ENCODE measurements around the gene ARNT2.
A peak's percentile ranks its signal among the peaks of the same experiment; 100 is the strongest.
"Not testable (repeated sequence)": the region's sequence is repeated elsewhere in the genome, so short reads cannot be mapped to it uniquely, and the experiment has no call there.

The ARNT2 gene

GRCh38 chr15:80509800-80510199 is 105.6 kb downstream of the ARNT2 start:
- peaks cover 10% of the 10 kb centered on the region for H3K9me3 ChIP-seq (ENCODE audit: control insufficient read depth, low read length)
- DNase-seq, result no peak
- no peak overlapping the region for H3K14ac ChIP-seq (ENCODE audit: low read length in 2 of 2)
- H3K18ac ChIP-seq (ENCODE audit: low read depth in 1 of 2, low read length in 2 of 2), result no peak overlapping the region
- H3K27me3 ChIP-seq (ENCODE audit: control insufficient read depth in 1 of 2, insufficient read depth in 1 of 2, low read length in 2 of 2), result no peaks in the 10 kb centered on the region
- H3K9ac ChIP-seq (ENCODE audit: low read length), result no peak overlapping the region
- no peak overlapping the region for H3K27ac ChIP-seq (ENCODE audit: low read length, poor library complexity, severe bottlenecking)
- no peak overlapping the region for H4K91ac ChIP-seq (ENCODE audit: low read length)
- no peak overlapping the region for H2BK5ac ChIP-seq (ENCODE audit: low read depth, low read length, poor library complexity, severe bottlenecking)
- no peak overlapping the region for H2BK12ac ChIP-seq (ENCODE audit: low read length in 2 of 2)
- H2AFZ ChIP-seq (ENCODE audit: low read depth, low read length), result no peak overlapping the region
- no peak overlapping the region for H2BK120ac ChIP-seq (ENCODE audit: low read depth, low read length)
- no peaks in the 10 kb centered on the region for H3K79me1 ChIP-seq (replicated peaks; ENCODE audit: low read length, poor library complexity, severe bottlenecking)
- 93% methylated on average over 5 of the region's 5 CpGs for WGBS
- no peak overlapping the region for H2BK15ac ChIP-seq (ENCODE audit: low read depth, poor library complexity, severe bottlenecking)
- peaks cover 5% of the 10 kb centered on the region for H3K4me1 ChIP-seq (ENCODE audit: control insufficient read depth, insufficient read depth, low read depth, low read length)
- no peak overlapping the region for H2AK5ac ChIP-seq (ENCODE audit: low read length, severe bottlenecking)
- H3K4ac ChIP-seq (ENCODE audit: low read depth in 1 of 2, low read length in 2 of 2), result no peak overlapping the region
- no peak overlapping the region for H3K4me2 ChIP-seq (ENCODE audit: low read length, poor library complexity, severe bottlenecking)
- no peak overlapping the region for H3K23ac ChIP-seq (ENCODE audit: low read length in 2 of 2)
- H3K4me3 ChIP-seq (ENCODE audit: insufficient read depth in 1 of 2, low read depth in 1 of 2, low read length in 2 of 2), result no peak overlapping the region
- peaks cover 0 to 11% of the 10 kb centered on the region in 2 experiments for H3K36me3 ChIP-seq (ENCODE audit: control insufficient read depth in 1 of 2, insufficient read depth in 2 of 2, low read depth in 1 of 2, low read length in 2 of 2)
- no peak overlapping the region for H4K8ac ChIP-seq (ENCODE audit: low read length)

DNA sequence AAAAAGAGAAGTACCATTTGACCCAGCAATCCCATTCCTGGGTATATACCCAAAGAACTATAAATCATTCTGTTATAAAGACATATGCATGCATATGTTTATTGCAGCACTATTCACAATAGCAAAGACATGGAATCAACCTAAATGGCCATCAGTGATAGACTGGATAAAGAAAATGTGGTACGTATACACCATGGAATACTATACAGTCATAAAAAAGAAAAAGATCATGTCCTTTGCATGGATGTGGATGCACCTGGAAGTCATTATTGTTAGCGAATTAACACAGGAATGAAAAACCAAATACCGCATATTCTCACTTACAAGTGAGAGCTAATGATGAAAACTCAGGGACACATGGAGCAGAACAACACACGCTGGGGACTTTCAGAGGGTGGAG is 106.8 kb downstream of the ARNT2 start:
- not testable (repeated sequence) for H3K27ac ChIP-seq (ENCODE audit: low read length, poor library complexity, severe bottlenecking); H3K4me2 ChIP-seq (ENCODE audit: low read length, poor library complexity, severe bottlenecking); H3K4ac ChIP-seq (ENCODE audit: low read depth in 1 of 2, low read length in 2 of 2); H2BK5ac ChIP-seq (ENCODE audit: low read depth, low read length, poor library complexity, severe bottlenecking); H2BK12ac ChIP-seq (ENCODE audit: low read length in 2 of 2); H3K4me1 ChIP-seq (ENCODE audit: control insufficient read depth, insufficient read depth, low read depth, low read length); H3K23ac ChIP-seq (ENCODE audit: low read length in 2 of 2); H4K91ac ChIP-seq (ENCODE audit: low read length); H3K9ac ChIP-seq (ENCODE audit: low read length); H3K18ac ChIP-seq (ENCODE audit: low read depth in 1 of 2, low read length in 2 of 2); H3K4me3 ChIP-seq (ENCODE audit: insufficient read depth in 1 of 2, low read depth in 1 of 2, low read length in 2 of 2); H3K27me3 ChIP-seq (ENCODE audit: control insufficient read depth in 1 of 2, insufficient read depth in 1 of 2, low read length in 2 of 2); H2AFZ ChIP-seq (ENCODE audit: low read depth, low read length); H3K14ac ChIP-seq (ENCODE audit: low read length in 2 of 2); H2BK120ac ChIP-seq (ENCODE audit: low read depth, low read length); H3K79me1 ChIP-seq (replicated peaks; ENCODE audit: low read length, poor library complexity, severe bottlenecking); H4K8ac ChIP-seq (ENCODE audit: low read length); H2AK5ac ChIP-seq (ENCODE audit: low read length, severe bottlenecking); H3K9me3 ChIP-seq (ENCODE audit: control insufficient read depth, low read length); H2BK15ac ChIP-seq (ENCODE audit: low read depth, poor library complexity, severe bottlenecking); DNase-seq
- 96% methylated on average over 3 of the region's 4 CpGs for WGBS
- H3K36me3 ChIP-seq (ENCODE audit: control insufficient read depth in 1 of 2, insufficient read depth in 2 of 2, low read depth in 1 of 2, low read length in 2 of 2), result peaks cover under 1 to 11% of the 10 kb centered on the region in 2 experiments

GRCh38 chr15:80512726-80513660 is 108.8 kb downstream of the ARNT2 start:
- DNase-seq, result no peak
- H3K23ac ChIP-seq (ENCODE audit: low read length in 2 of 2), result no peak overlapping the region
- H3K4me1 ChIP-seq (ENCODE audit: control insufficient read depth, insufficient read depth, low read depth, low read length), result peaks cover 3% of the 10 kb centered on the region
- H3K36me3 ChIP-seq (ENCODE audit: control insufficient read depth in 1 of 2, insufficient read depth in 2 of 2, low read depth in 1 of 2, low read length in 2 of 2), result peaks cover 5 to 10% of the 10 kb centered on the region in 2 experiments
- H3K9ac ChIP-seq (ENCODE audit: low read length), result peak overlapping the region; percentile 52
- H2BK15ac ChIP-seq (ENCODE audit: low read depth, poor library complexity, severe bottlenecking), result no peak overlapping the region
- H2BK12ac ChIP-seq (ENCODE audit: low read length in 2 of 2), result peak overlapping the region in 1 of 2 experiments; percentile 38
- 97% methylated on average over 2 of the region's 4 CpGs for WGBS
- H3K18ac ChIP-seq (ENCODE audit: low read depth in 1 of 2, low read length in 2 of 2), result no peak overlapping the region
- no peak overlapping the region for H3K4ac ChIP-seq (ENCODE audit: low read depth in 1 of 2, low read length in 2 of 2)
- no peak overlapping the region for H2BK120ac ChIP-seq (ENCODE audit: low read depth, low read length)
- no peak overlapping the region for H2AK5ac ChIP-seq (ENCODE audit: low read length, severe bottlenecking)
- peaks cover 21% of the 10 kb centered on the region for H3K9me3 ChIP-seq (ENCODE audit: control insufficient read depth, low read length)
- H3K27me3 ChIP-seq (ENCODE audit: control insufficient read depth in 1 of 2, insufficient read depth in 1 of 2, low read length in 2 of 2), result no peaks in the 10 kb centered on the region
- no peak overlapping the region for H2BK5ac ChIP-seq (ENCODE audit: low read depth, low read length, poor library complexity, severe bottlenecking)
- no peak overlapping the region for H4K8ac ChIP-seq (ENCODE audit: low read length)
- H4K91ac ChIP-seq (ENCODE audit: low read length), result no peak overlapping the region
- H3K14ac ChIP-seq (ENCODE audit: low read length in 2 of 2), result no peak overlapping the region
- H2AFZ ChIP-seq (ENCODE audit: low read depth, low read length), result no peak overlapping the region
- no peaks in the 10 kb centered on the region for H3K79me1 ChIP-seq (replicated peaks; ENCODE audit: low read length, poor library complexity, severe bottlenecking)
- no peak overlapping the region for H3K4me2 ChIP-seq (ENCODE audit: low read length, poor library complexity, severe bottlenecking)
- no peak overlapping the region for H3K4me3 ChIP-seq (ENCODE audit: insufficient read depth in 1 of 2, low read depth in 1 of 2, low read length in 2 of 2)
- no peak overlapping the region for H3K27ac ChIP-seq (ENCODE audit: low read length, poor library complexity, severe bottlenecking)

DNA sequence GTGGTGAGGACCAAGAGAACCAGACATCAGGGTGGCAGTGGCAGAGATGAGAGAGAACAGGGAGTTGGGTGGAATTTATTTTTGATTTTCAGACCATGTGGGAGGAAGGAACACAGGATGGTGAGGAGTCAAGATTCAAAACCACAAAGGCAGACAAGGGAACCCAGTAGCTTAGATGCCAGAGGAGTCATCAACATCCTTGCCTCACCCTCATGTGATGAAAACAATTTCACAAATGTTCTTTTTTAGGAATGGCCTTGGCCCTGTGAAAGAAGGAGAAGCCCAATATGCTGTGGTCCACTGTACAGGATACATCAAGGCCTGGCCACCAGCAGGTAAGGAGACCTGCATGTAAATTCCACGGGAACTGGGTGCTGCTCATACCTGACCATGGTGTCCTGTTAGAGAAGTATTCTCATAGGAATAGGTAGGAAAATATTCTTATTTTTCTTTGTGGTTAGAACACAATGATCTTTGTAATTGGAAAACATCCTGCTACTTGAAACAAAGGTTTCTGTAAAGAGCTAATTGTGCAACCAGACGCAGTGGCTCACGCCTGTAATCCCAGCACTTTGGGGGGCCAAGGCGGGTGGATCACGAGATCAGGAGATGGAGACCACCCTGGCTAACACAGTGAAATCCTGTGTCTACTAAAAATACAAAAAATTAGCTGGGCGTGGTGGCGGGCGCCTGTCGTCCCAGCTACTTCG is 110.0 kb downstream of the ARNT2 start:
- H3K79me1 ChIP-seq (replicated peaks; ENCODE audit: low read length, poor library complexity, severe bottlenecking), result no peaks in the 10 kb centered on the region
- peaks cover 3% of the 10 kb centered on the region for H3K4me1 ChIP-seq (ENCODE audit: control insufficient read depth, insufficient read depth, low read depth, low read length)
- H3K36me3 ChIP-seq (ENCODE audit: control insufficient read depth in 1 of 2, insufficient read depth in 2 of 2, low read depth in 1 of 2, low read length in 2 of 2), result peaks cover 3 to 5% of the 10 kb centered on the region in 2 experiments
- no peak overlapping the region for H2BK120ac ChIP-seq (ENCODE audit: low read depth, low read length)
- H3K18ac ChIP-seq (ENCODE audit: low read depth in 1 of 2, low read length in 2 of 2), result no peak overlapping the region
- no peak overlapping the region for H2BK12ac ChIP-seq (ENCODE audit: low read length in 2 of 2)
- no peak overlapping the region for H3K27ac ChIP-seq (ENCODE audit: low read length, poor library complexity, severe bottlenecking)
- no peaks in the 10 kb centered on the region for H3K27me3 ChIP-seq (ENCODE audit: control insufficient read depth in 1 of 2, insufficient read depth in 1 of 2, low read length in 2 of 2)
- peak overlapping the region in 1 of 2 experiments; percentile 22 for H3K14ac ChIP-seq (ENCODE audit: low read length in 2 of 2)
- H3K4me3 ChIP-seq (ENCODE audit: insufficient read depth in 1 of 2, low read depth in 1 of 2, low read length in 2 of 2), result peak overlapping the region in 1 of 2 experiments; percentile 10
- peak; percentile 29 for DNase-seq
- H3K9me3 ChIP-seq (ENCODE audit: control insufficient read depth, low read length), result peaks cover 24% of the 10 kb centered on the region
- H3K4me2 ChIP-seq (ENCODE audit: low read length, poor library complexity, severe bottlenecking), result no peak overlapping the region
- H4K8ac ChIP-seq (ENCODE audit: low read length), result no peak overlapping the region
- no peak overlapping the region for H2AFZ ChIP-seq (ENCODE audit: low read depth, low read length)
- H3K9ac ChIP-seq (ENCODE audit: low read length), result peak overlapping the region; percentile 71
- 94% methylated on average over 10 of the region's 10 CpGs for WGBS
- no peak overlapping the region for H2AK5ac ChIP-seq (ENCODE audit: low read length, severe bottlenecking)
- H3K4ac ChIP-seq (ENCODE audit: low read depth in 1 of 2, low read length in 2 of 2), result no peak overlapping the region
- no peak overlapping the region for H2BK15ac ChIP-seq (ENCODE audit: low read depth, poor library complexity, severe bottlenecking)
- no peak overlapping the region for H4K91ac ChIP-seq (ENCODE audit: low read length)
- no peak overlapping the region for H2BK5ac ChIP-seq (ENCODE audit: low read depth, low read length, poor library complexity, severe bottlenecking)
- no peak overlapping the region for H3K23ac ChIP-seq (ENCODE audit: low read length in 2 of 2)

All from mesenchymal stem cell (in vitro differentiated cells and primary cell).